K562 (cell line): Measurements from ENCODE around the gene HYAL3. TPM values are rescaled to one million over a fixed set of nuclear protein-coding genes. Genes with fewer than 3 reads are reported as not detected.
A peak's percentile ranks its signal among the peaks of the same experiment; 100 is the strongest.

Experiments
- ATAC-seq: fragments of 200-7000 bp; cut with Tn5 transposase; 3 replicates; pipeline ENCODE4 v1.9.1; 2020; ENCODE audit warnings: moderate library complexity
- BruUV-seq: library from RNA; stranded (reverse); fragments of 400-500 nt; replicated peaks from 2 replicates; lab custom pipeline; 2021; lab: Mats Ljungman, UMichigan
- CTCF ChIA-PET: fragments of 300-600 bp; formaldehyde crosslinking; extraction: SDS; loops from one replicate; lab custom pipeline; 2021; ENCODE audit warnings: low intra/inter-chr PET ratio; lab: Yijun Ruan, JAX
- POLR2A ChIA-PET: fragments of 300-600, 350-650 bp; sonication (Branson Sonifier 250); formaldehyde crosslinking; extraction: SDS; loops from one replicate; lab custom pipeline; 2021; ENCODE audit warnings: antibody characterized with exemption, inconsistent platforms; lab: Yijun Ruan, JAX
- DNase-seq, 4 experiments: peaks; one replicate each; pipeline versions ENCODE4 v3.0.0 to v3.0.0-alpha.2; 2011 to 2018; ENCODE audit warnings: low spot score in 3 of 4, mixed read lengths in 3 of 4; ENCODE audit errors: extremely low read depth in 1 of 4
- FAIRE-seq: peaks from 2 replicates; lab custom pipeline; 2011; peaks lifted over from hg19 to GRCh38; lab: Jason Lieb, UNC
- H2AFZ ChIP-seq: 2 replicates; pipeline ENCODE4 v1.6.0; 2011; ENCODE audit warnings: low read depth, low read length, control low read depth, inconsistent platforms
- H3K27ac ChIP-seq: fragments of 200-600 bp; 3 replicates; pipeline ENCODE4 v1.8.0; 2011; ENCODE audit warnings: low read depth, mild to moderate bottlenecking, control low read depth, inconsistent platforms, low read length, moderate library complexity, mixed read lengths; ENCODE audit errors: extremely low read depth
- H3K27me3 ChIP-seq, 2 experiments: fragments of 300-600 bp in 1 of 2; 2 replicates in 1 of 2; 3 replicates in 1 of 2; pipeline versions ENCODE4 v1.6.0 to v1.8.0; 2011; ENCODE audit warnings: inconsistent platforms in 2 of 2, low read length in 2 of 2, mild to moderate bottlenecking in 1 of 2, mixed read lengths in 1 of 2, moderate library complexity in 1 of 2; ENCODE audit not compliant: control insufficient read depth in 2 of 2, insufficient read depth in 2 of 2
- H3K36me3 ChIP-seq: fragments of 300-600 bp; 3 replicates; pipeline ENCODE4 v1.8.0; 2011; ENCODE audit warnings: mild to moderate bottlenecking, low read length, inconsistent platforms; ENCODE audit not compliant: control insufficient read depth, insufficient read depth
- H3K4me1 ChIP-seq, 2 experiments: fragments of 200-600 bp in 1 of 2; replicated peaks in 1 of 2; 2 replicates in 1 of 2; 3 replicates in 1 of 2; pipeline versions ENCODE4 v1.5.1 to v1.8.0; 2011; ENCODE audit warnings: inconsistent platforms in 2 of 2, low read length in 2 of 2, mild to moderate bottlenecking in 1 of 2, mixed read lengths in 1 of 2, moderate library complexity in 1 of 2; ENCODE audit not compliant: control insufficient read depth in 2 of 2, insufficient read depth in 2 of 2
- H3K4me2 ChIP-seq: 2 replicates; pipeline ENCODE4 v1.6.1; 2011; ENCODE audit warnings: low read length, control low read depth, inconsistent platforms, mixed read lengths; ENCODE audit not compliant: insufficient read depth
- H3K4me3 ChIP-seq: fragments of 200-600 bp; sonication (generic), shearing (Covaris generic); 2 replicates; pipeline ENCODE4 v1.5.1; 2016; ENCODE audit warnings: control low read depth, inconsistent platforms
- H3K79me2 ChIP-seq: fragments of 200-600 bp; 3 replicates; pipeline ENCODE4 v1.8.0; 2011; ENCODE audit warnings: low read length, inconsistent platforms; ENCODE audit not compliant: control insufficient read depth, insufficient read depth
- H3K9ac ChIP-seq, 2 experiments: 2 replicates each; pipeline versions ENCODE4 v1.6.0 to v1.6.1; 2011; ENCODE audit warnings: low read depth in 2 of 2, low read length in 2 of 2, control low read depth in 1 of 2, inconsistent platforms in 1 of 2, mild to moderate bottlenecking in 1 of 2, mixed read lengths in 1 of 2; ENCODE audit not compliant: insufficient read depth in 1 of 2
- H3K9me1 ChIP-seq: one replicate; pipeline ENCODE4 v1.6.0; 2011; ENCODE audit warnings: inconsistent platforms, mild to moderate bottlenecking, low read length, moderate library complexity; ENCODE audit not compliant: control insufficient read depth, insufficient read depth
- H3K9me3 ChIP-seq: replicated peaks from 2 replicates; pipeline ENCODE4 v1.5.1; 2011; ENCODE audit warnings: low read depth, low read length, inconsistent platforms; ENCODE audit not compliant: control insufficient read depth, insufficient read depth
- H4K20me1 ChIP-seq: replicated peaks from 2 replicates; pipeline ENCODE4 v1.6.1; 2011; ENCODE audit warnings: low read length, inconsistent platforms, mixed read lengths; ENCODE audit not compliant: control insufficient read depth, insufficient read depth
- ASH1L ChIP-seq: fragments of 450-650 bp; IDR thresholded peaks from 2 replicates; pipeline ENCODE4 v1.6.1; 2018; ENCODE audit warnings: borderline replicate concordance, mild to moderate bottlenecking, low read depth; ENCODE audit not compliant: partially characterized antibody
- CBFA2T2 ChIP-seq: fragments of 450-650 bp; conservative IDR thresholded peaks from 2 replicates; pipeline ENCODE4 v1.6.1; 2017; ENCODE audit warnings: mild to moderate bottlenecking
- DIDO1 ChIP-seq: fragments of 450-650 bp; IDR thresholded peaks from 2 replicates; pipeline ENCODE4 v1.6.1; 2016; ENCODE audit warnings: low read depth, missing biosample characterization, missing genetic modification characterization
- FUS ChIP-seq: fragments of 200-400 bp; formaldehyde crosslinking; optimal IDR thresholded peaks from 2 replicates; pipeline ENCODE3; 2017; ENCODE audit warnings: low read depth, low read length
- HES1 ChIP-seq: fragments of 450-650 bp; IDR thresholded peaks from 2 replicates; pipeline ENCODE4 v1.6.1; 2016; ENCODE audit warnings: low read depth, mild to moderate bottlenecking, moderate library complexity
- L3MBTL2 ChIP-seq: fragments of 450-650 bp; IDR thresholded peaks from 2 replicates; pipeline ENCODE4 v1.6.1; 2016; ENCODE audit warnings: mild to moderate bottlenecking, moderate library complexity
- NFIC ChIP-seq: fragments of 450-650 bp; IDR thresholded peaks from 2 replicates; pipeline ENCODE4 v1.6.1; 2017; ENCODE audit warnings: mild to moderate bottlenecking, inconsistent platforms
- PKNOX1 ChIP-seq: fragments of 450-650 bp; IDR thresholded peaks from 2 replicates; pipeline ENCODE4 v1.6.1; 2016
- POLR2G ChIP-seq: fragments of 200-400 bp; formaldehyde crosslinking; IDR thresholded peaks from 2 replicates; pipeline ENCODE4 v1.6.1; 2017; ENCODE audit warnings: low read depth, mild to moderate bottlenecking, antibody characterized with exemption, low read length, moderate library complexity
- PTBP1 ChIP-seq: fragments of 200-400 bp; formaldehyde crosslinking; IDR thresholded peaks from 2 replicates; pipeline ENCODE4 v1.6.1; 2017; ENCODE audit warnings: low read depth, low read length
- RBFOX2 ChIP-seq: fragments of 200-400 bp; formaldehyde crosslinking; IDR thresholded peaks from 2 replicates; pipeline ENCODE4 v1.6.1; 2017; ENCODE audit warnings: low read depth, mild to moderate bottlenecking, low read length, moderate library complexity
- RREB1 ChIP-seq: fragments of 250-450 bp; sonication (Bioruptor Pico); IDR thresholded peaks from 2 replicates; pipeline ENCODE4 v1.4.0; 2020
- TAF1 ChIP-seq: IDR thresholded peaks from 2 replicates; pipeline ENCODE4 v1.6.1; 2011; ENCODE audit warnings: mild to moderate bottlenecking, low read length, moderate library complexity; ENCODE audit not compliant: insufficient read depth, control insufficient read depth, severe bottlenecking; ENCODE audit errors: extremely low read depth
- ZNF121 ChIP-seq: sonication (generic); formaldehyde crosslinking; conservative IDR thresholded peaks from 2 replicates; pipeline ENCODE4 v1.8.0; 2022; ENCODE audit warnings: missing genetic modification reagents
- ZNF239 ChIP-seq: fragments of 250-450 bp; sonication (Bioruptor Pico); IDR thresholded peaks from 2 replicates; pipeline ENCODE4 v1.4.0; 2020; ENCODE audit warnings: mild to moderate bottlenecking
- WGBS: fragments of 100-300 bp; shearing (Covaris generic); methylation state at CpG from one replicate; pipeline ENCODE4 v1.1.6; 2016; ENCODE audit warnings: low coverage, mixed read lengths; ENCODE audit not compliant: insufficient coverage; ENCODE audit errors: missing lambda C conversion rate; 5-methylcytosine and 5-hydroxymethylcytosine counted together
- in situ Hi-C: fragments of 300-500 bp; cut with MboI; formaldehyde crosslinking; loops from 4 replicates; pipeline ENCODE4 v1.15.0; 2018; ENCODE audit warnings: inconsistent platforms, mixed read lengths
- intact Hi-C: fragments of 100-400 bp; cut with micrococcal nuclease; formaldehyde crosslinking; loops from 2 replicates; pipeline ENCODE4 v1.14.2; 2022
- polyA plus RNA-seq, 8 experiments: library from polyadenylated mRNA; depleted of rRNA in 4 of 8; stranded (reverse) in 5 of 8; unstranded in 3 of 8; fragments of >200 nt; fragmentation: Nextera tagmentation in 2 of 8; fragmentation: Illumina TruSeq in 1 of 8; extraction: Ambion mirVana in 2 of 8; extraction: Trizol in 1 of 8; gene quantifications; 2 replicates each; pipeline versions ENCODE4 v1.2.1 to v1.2.3, GENCODE V29; 2011 to 2014; ENCODE audit warnings: inconsistent platforms in 1 of 8, missing spikeins in 1 of 8
- total RNA-seq, 7 experiments: library from RNA; depleted of rRNA in 6 of 7; stranded (reverse); fragments of >200 nt in 6 of 7; fragmentation: Illumina TruSeq in 2 of 7; extraction: Trizol in 2 of 7; gene quantifications; 2 replicates each; pipeline versions ENCODE4 v1.2.1 to v1.2.3, GENCODE V29; 2011 to 2021; ENCODE audit warnings: low replicate concordance in 1 of 7

Gene HYAL3
- total and polyA plus RNA-seq, 9 of the 15 experiments (the other 6 are each of a cell fraction or from before 2014, with no cell fraction given), result 0.38 to 9.1 (median 6.8) TPM

DNA sequence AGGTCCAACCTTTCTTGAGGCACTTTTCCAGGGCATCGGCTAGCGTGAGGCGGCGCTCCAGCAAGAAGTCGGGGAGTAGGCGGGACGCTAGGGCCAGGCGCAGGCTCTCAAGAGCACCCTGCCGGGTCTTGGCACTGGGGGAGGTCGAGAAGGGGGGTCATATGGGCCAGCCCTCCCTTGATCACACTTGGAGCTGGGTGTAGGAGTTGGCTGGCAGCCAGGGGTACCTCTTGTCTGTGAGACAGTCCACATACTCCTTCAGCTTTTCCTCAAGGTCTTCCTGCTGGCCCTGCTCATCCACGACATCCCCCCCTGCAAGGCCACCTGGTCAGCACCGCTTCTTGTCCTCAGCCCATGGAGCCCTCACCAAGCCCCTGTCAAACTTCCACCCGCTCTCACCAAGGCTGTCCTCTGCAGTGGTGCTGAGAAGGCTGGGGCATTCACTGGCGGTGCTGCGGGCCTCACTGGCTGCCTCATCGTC, 9.0 kb downstream of the HYAL3 start:
- WGBS, result 92% methylated on average over 6 of the region's 16 CpGs
- intact Hi-C loops (no loop called here), in situ Hi-C loops (no loop called here)
- no peaks in the 10 kb centered on the region for H3K9me1 ChIP-seq
- ATAC-seq, result no peak
- H3K4me3 ChIP-seq, result no peak overlapping the region; the same call in 1 of the 2 replicates
- H2AFZ ChIP-seq, result no peak overlapping the region
- no peak overlapping the region for H3K27ac ChIP-seq
- H4K20me1 ChIP-seq, result no peaks in the 10 kb centered on the region
- POLR2A ChIA-PET, result no interaction called here
- H3K9ac ChIP-seq, result peak overlapping the region in 1 of 2 experiments; percentile 81; a peak in 2 of 4 replicates
- peaks cover 30% of the 10 kb centered on the region for H3K79me2 ChIP-seq
- CTCF ChIA-PET, result no interaction called here
- no peak overlapping the region for H3K4me2 ChIP-seq
- BruUV-seq, result no TSS peak
- DNase-seq, result no peak
- H3K36me3 ChIP-seq, result peaks cover 49% of the 10 kb centered on the region; the same call in 2 of the 3 replicates
- no peak for FAIRE-seq
- no peaks in the 10 kb centered on the region for H3K9me3 ChIP-seq
- peaks cover 8 to 62% of the 10 kb centered on the region in 2 experiments; a peak in 3 of 5 replicates for H3K4me1 ChIP-seq
- H3K27me3 ChIP-seq, result no peaks in the 10 kb centered on the region
- TF ChIP-seq POLR2G (peak; percentile 32; the same call in 1 of the 2 replicates), DIDO1 (no peak), PTBP1 (no peak), RBFOX2 (peak; percentile 44), ZNF239 (no peak), ZNF121 (CRISPR knock-in tag) (no peak), NFIC (peak; percentile 50), CBFA2T2 (no peak), HES1 (no peak), FUS (no peak), TAF1 (no peak), ASH1L (no peak), RREB1 (no peak), L3MBTL2 (no peak), PKNOX1 (no peak)
